GM18505 (cell line): ENCODE measurements around the gene CEP89.
"Not testable (repeated sequence)": the region's sequence is repeated elsewhere in the genome, so short reads cannot be mapped to it uniquely, and the experiment has no call there.

Experiments used
- ATAC-seq: cut with Tn5 transposase; IDR thresholded peaks from one replicate; pipeline ENCODE4 v1.9.1; 2021; ENCODE audit not compliant: unreplicated experiment
- POLR2A ChIP-seq: IDR thresholded peaks from 4 replicates; pipeline ENCODE4 v1.6.1; 2011; ENCODE audit warnings: borderline replicate concordance; ENCODE audit not compliant: insufficient read depth, insufficient read length; ENCODE audit errors: extremely low read depth

The CEP89 gene

DNA sequence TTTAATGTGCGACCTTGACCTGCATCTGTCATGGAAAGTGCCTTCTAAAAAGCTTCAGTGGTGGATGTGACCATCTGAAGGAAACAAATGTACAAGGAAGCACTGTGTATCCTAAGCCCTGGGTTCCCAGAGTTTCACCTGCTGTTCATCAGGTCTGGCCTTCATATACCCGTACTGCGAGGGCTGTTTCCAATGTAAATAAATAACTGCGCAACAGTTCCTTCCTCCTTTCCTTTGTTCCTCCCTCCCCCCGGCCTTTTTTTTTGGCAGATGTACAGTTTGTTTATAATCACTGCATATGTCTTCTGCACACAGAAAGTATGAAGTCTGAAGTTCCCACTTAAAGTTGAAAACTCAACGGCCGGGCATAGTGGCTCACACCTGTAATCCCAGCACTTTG is 5.5 kb upstream of the CEP89 start:
- no peak for TF ChIP-seq POLR2A
- no peak for ATAC-seq

DNA sequence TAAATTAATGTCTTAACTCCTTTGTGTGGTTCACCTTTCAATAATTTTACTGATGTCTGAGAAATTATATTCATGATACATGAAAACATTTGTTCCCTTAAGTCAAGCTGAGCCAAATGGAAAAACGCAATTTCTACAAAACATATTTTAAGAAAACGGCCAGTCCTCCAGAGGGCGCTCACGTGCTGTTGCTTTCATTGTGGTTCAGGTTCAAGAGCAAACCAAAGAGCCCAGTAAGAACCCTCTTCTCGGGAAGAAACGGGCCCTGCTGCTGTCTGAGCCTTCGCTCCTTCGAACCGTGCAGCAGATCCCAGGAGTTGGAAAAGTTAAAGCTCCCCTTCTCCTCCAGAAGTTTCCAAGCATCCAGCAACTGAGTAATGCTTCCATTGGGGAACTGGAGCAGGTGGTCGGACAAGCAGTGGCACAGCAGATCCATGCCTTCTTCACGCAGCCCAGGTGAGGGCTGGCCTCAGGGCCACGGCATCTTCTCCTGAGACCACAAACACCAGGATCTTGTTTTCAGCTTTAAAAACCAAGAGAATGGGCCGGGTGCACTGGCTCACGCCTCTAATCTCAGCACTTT is 4.6 kb upstream of the CEP89 start:
- TF ChIP-seq POLR2A = no peak
- no peak for ATAC-seq

DNA sequence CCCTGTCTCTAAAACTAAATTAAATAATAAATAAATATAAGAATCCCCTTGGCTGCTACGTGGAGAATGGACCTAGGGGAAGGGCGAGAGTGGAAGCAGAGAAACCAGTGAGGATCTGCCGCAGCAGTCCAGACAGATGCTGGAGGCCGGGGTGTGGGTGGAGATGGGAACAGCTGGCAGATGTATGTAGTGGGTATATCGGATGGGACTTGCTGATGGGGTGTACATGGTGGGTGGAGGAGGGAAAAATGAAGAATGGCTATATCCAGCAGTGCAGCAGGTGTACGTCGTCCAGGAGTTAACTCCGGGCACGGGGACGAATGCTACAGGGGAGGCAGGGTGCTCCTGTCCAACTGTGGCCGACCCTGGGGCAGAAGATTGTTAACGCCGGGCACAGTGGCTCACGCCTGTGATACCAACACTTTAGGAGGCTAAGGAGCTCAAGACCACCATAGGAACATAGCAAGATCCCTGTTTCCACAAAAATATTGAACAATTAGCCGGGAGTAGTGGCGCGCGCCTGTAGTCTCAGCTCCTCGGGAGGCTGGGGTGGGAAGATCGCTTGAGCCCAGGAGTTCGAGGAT is 654 bp downstream of the CEP89 start:
- no peak for ATAC-seq
- no peak for TF ChIP-seq POLR2A

GRCh38 chr19:32969549-32969948 is 2.2 kb downstream of the CEP89 start:
- no peak for TF ChIP-seq POLR2A
- no peak for ATAC-seq

DNA sequence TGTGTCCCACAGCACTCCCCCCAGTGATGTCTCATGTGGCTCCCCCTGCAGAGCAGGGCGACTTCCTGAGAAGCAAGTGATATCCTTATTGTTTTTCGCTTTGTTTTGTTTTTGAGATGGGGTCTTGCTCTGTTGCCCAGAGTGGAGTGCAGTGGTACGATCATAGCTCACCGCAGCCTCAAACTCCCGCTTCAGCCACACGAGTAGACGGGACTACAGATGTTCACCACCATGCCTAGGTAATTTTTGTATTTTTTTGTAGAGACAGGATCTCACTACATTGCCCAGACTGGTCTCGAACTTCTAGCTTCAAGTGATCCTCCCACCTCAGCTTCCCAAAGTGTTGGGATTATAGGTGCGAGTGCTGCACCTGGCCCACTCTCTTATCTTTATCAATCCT is 5.0 kb downstream of the CEP89 start:
- no peak for TF ChIP-seq POLR2A
- ATAC-seq = no peak

GRCh38 chr19:32945260-32945659 is 26.5 kb downstream of the CEP89 start:
- ATAC-seq = no peak
- no peak for TF ChIP-seq POLR2A

GRCh38 chr19:32941273-32941672 is 30.5 kb downstream of the CEP89 start:
- not testable (repeated sequence) for ATAC-seq

GRCh38 chr19:32936065-32936464 is 35.7 kb downstream of the CEP89 start:
- TF ChIP-seq POLR2A = no peak
- ATAC-seq = no peak

DNA sequence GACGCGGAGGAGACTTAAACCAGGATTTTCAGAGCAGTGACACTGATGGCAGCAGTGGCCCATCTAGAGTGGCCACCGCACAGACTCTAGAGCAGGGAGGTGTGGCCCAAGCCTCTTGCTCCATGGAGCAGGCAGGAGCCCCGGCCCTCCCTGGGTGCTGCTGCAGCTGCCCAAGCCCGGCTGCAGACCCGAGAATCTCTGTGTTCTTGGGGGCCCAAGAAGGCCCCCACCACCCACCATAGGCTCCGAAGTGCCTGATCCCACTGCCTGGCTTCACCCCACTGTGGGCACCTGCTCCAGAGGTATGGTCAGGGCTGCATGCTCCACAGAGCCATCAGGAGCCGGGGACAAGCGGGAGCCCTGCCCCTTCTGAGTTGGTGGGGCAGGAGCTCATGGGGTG is 36.1 kb downstream of the CEP89 start:
- TF ChIP-seq POLR2A = no peak
- ATAC-seq = no peak

- no peak for ATAC-seq
- TF ChIP-seq POLR2A = no peak
These were observed 38.2 kb downstream of the CEP89 start for GRCh38 chr19:32933571-32933970.

- ATAC-seq = no peak
- no peak for TF ChIP-seq POLR2A
These were observed 41.2 kb downstream of the CEP89 start for GRCh38 chr19:32930567-32930966.

DNA sequence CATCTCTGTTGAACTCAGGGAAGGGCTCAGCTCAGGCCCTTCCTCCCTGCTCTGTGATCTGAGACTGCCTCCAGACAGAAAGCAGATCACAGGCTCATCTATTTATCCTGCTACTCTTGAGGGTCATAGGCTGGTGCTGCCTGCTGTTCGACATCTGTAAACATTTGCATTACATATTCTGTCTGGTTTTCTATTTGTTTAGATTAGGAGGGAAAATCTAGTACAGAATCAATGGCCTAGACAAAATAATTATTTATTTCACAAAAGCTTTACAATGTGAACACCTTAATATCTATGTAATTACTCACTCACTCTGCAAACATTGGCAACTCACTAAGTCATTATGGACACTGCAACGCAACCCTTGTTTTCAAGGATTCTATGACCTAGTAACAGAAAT is 43.0 kb downstream of the CEP89 start:
- ATAC-seq = no peak
- TF ChIP-seq POLR2A = no peak

- no peak for TF ChIP-seq POLR2A
- no peak for ATAC-seq
These were observed 47.6 kb downstream of the CEP89 start for GRCh38 chr19:32924200-32924599.

DNA sequence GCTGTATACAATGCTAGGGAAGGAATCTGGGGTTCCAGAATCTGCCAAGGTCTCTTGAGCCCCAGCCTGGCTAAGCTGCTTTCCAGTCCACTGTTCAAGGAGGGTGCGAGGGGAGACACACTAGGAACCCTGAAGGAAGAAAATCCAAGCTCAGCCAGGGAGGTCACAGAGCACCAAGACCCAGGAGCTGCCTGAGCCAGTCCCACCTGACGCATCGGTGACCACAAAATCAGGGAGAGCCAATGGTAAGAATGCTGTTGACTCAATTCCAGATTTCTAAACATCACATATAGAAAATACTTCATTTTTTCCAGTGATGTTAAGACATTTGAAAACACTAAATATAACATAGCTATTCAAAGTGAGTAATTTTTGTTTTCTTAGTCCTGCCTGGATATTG is 50.1 kb downstream of the CEP89 start:
- ATAC-seq = no peak
- no peak for TF ChIP-seq POLR2A

- TF ChIP-seq POLR2A = no peak
- no peak for ATAC-seq
These were observed 52.4 kb downstream of the CEP89 start for GRCh38 chr19:32919365-32919764.
